ENCODE results near the gene ASIC2.

Gene ASIC2

GRCh38 chr17:33196883-33197282 lies 96.2 kb downstream of the ASIC2 start:
- ChIA-PET CTCF (no interaction called here), POLR2A (no interaction called here)
- TF ChIP-seq FOXA1 (IDR thresholded peaks at IDR 0.05), result no peak
- no peak for TF ChIP-seq SUZ12 (IDR thresholded peaks at IDR 0.05)
- TF ChIP-seq PKNOX1 (IDR thresholded peaks at IDR 0.05), result no peak
- no peak for TF ChIP-seq ZNF384 (IDR thresholded peaks at IDR 0.05)
- TF ChIP-seq CTBP1 (IDR thresholded peaks at IDR 0.05; ENCODE audit: borderline replicate concordance), result no peak
- no peak for TF ChIP-seq NFRKB (IDR thresholded peaks at IDR 0.05)
- no peak for TF ChIP-seq HDGF (IDR thresholded peaks at IDR 0.05; ENCODE audit: borderline replicate concordance)
- TF ChIP-seq BHLHE40 (IDR thresholded peaks at IDR 0.05; ENCODE audit: borderline replicate concordance), result no peak
- TF ChIP-seq FOXM1 (IDR thresholded peaks at IDR 0.05; ENCODE audit: borderline replicate concordance), result no peak
- TF ChIP-seq ARNT (IDR thresholded peaks at IDR 0.05), result no peak
- TF ChIP-seq LEF1 (IDR thresholded peaks at IDR 0.05; ENCODE audit: borderline replicate concordance), result no peak
- no peak for TF ChIP-seq TARDBP (IDR thresholded peaks at IDR 0.05)
- TF ChIP-seq L3MBTL2 (conservative IDR thresholded peaks at IDR 0.05), result no peak
- no peak for TF ChIP-seq ELF4 (IDR thresholded peaks at IDR 0.05)
- TF ChIP-seq FOXK2 (IDR thresholded peaks at IDR 0.05), result no peak
- no peak for DNase-seq (ENCODE audit: extremely low spot score)

GRCh38 chr17:33192951-33193911 lies 99.9 kb downstream of the ASIC2 start:
- DNase-seq (ENCODE audit: extremely low spot score), result no peak
- no peak for TF ChIP-seq CTBP1 (IDR thresholded peaks at IDR 0.05; ENCODE audit: borderline replicate concordance)
- TF ChIP-seq ARNT (IDR thresholded peaks at IDR 0.05), result no peak
- no peak for TF ChIP-seq FOXA1 (IDR thresholded peaks at IDR 0.05)
- TF ChIP-seq ZNF384 (IDR thresholded peaks at IDR 0.05), result no peak
- TF ChIP-seq HDGF (IDR thresholded peaks at IDR 0.05; ENCODE audit: borderline replicate concordance), result no peak
- TF ChIP-seq NFRKB (IDR thresholded peaks at IDR 0.05), result no peak
- TF ChIP-seq SP1 (IDR thresholded peaks at IDR 0.05), result no peak
- no peak for TF ChIP-seq TARDBP (IDR thresholded peaks at IDR 0.05)
- TF ChIP-seq L3MBTL2 (conservative IDR thresholded peaks at IDR 0.05), result no peak
- no peak for TF ChIP-seq FOXM1 (IDR thresholded peaks at IDR 0.05; ENCODE audit: borderline replicate concordance)
- TF ChIP-seq PKNOX1 (IDR thresholded peaks at IDR 0.05), result no peak
- TF ChIP-seq BHLHE40 (IDR thresholded peaks at IDR 0.05; ENCODE audit: borderline replicate concordance), result no peak
- TF ChIP-seq SUZ12 (IDR thresholded peaks at IDR 0.05), result no peak
- no peak for TF ChIP-seq ELF4 (IDR thresholded peaks at IDR 0.05)
- TF ChIP-seq FOXK2 (IDR thresholded peaks at IDR 0.05), result no peak
- no peak for TF ChIP-seq LEF1 (IDR thresholded peaks at IDR 0.05; ENCODE audit: borderline replicate concordance)
- ChIA-PET POLR2A (no interaction called here), CTCF (interaction anchor here (0.5 kb wide), 1 partner anchor 146 kb away, joined by 3 read pairs; no protein-coding TSS in a partner anchor)

GRCh38 chr17:33183487-33184026 lies 109.5 kb downstream of the ASIC2 start:
- POLR2A ChIA-PET, result no interaction called here
- CTCF ChIA-PET, result no interaction called here
- no peak for TF ChIP-seq BHLHE40 (IDR thresholded peaks at IDR 0.05; ENCODE audit: borderline replicate concordance)
- no peak for TF ChIP-seq ELF4 (IDR thresholded peaks at IDR 0.05)
- no peak for TF ChIP-seq SUZ12 (IDR thresholded peaks at IDR 0.05)
- TF ChIP-seq ZNF384 (IDR thresholded peaks at IDR 0.05), result no peak
- no peak for TF ChIP-seq NFRKB (IDR thresholded peaks at IDR 0.05)
- TF ChIP-seq TARDBP (IDR thresholded peaks at IDR 0.05), result no peak
- TF ChIP-seq LEF1 (IDR thresholded peaks at IDR 0.05; ENCODE audit: borderline replicate concordance), result no peak
- no peak for TF ChIP-seq PKNOX1 (IDR thresholded peaks at IDR 0.05)
- no peak for TF ChIP-seq HDGF (IDR thresholded peaks at IDR 0.05; ENCODE audit: borderline replicate concordance)
- no peak for TF ChIP-seq CTBP1 (IDR thresholded peaks at IDR 0.05; ENCODE audit: borderline replicate concordance)
- TF ChIP-seq FOXK2 (IDR thresholded peaks at IDR 0.05), result no peak
- no peak for TF ChIP-seq SP1 (IDR thresholded peaks at IDR 0.05)
- no peak for TF ChIP-seq FOXA1 (IDR thresholded peaks at IDR 0.05)
- TF ChIP-seq FOXM1 (IDR thresholded peaks at IDR 0.05; ENCODE audit: borderline replicate concordance), result no peak
- TF ChIP-seq ARNT (IDR thresholded peaks at IDR 0.05), result no peak
- TF ChIP-seq L3MBTL2 (conservative IDR thresholded peaks at IDR 0.05), result no peak
- DNase-seq (ENCODE audit: extremely low spot score), result no peak

GRCh38 chr17:33179151-33179550 lies 113.9 kb downstream of the ASIC2 start:
- POLR2A ChIA-PET, result no interaction called here
- CTCF ChIA-PET, result no interaction called here
- no peak for DNase-seq (ENCODE audit: extremely low spot score)
- no peak for TF ChIP-seq PKNOX1 (IDR thresholded peaks at IDR 0.05)
- TF ChIP-seq FOXM1 (IDR thresholded peaks at IDR 0.05; ENCODE audit: borderline replicate concordance), result no peak
- no peak for TF ChIP-seq HDGF (IDR thresholded peaks at IDR 0.05; ENCODE audit: borderline replicate concordance)
- no peak for TF ChIP-seq L3MBTL2 (conservative IDR thresholded peaks at IDR 0.05)
- TF ChIP-seq LEF1 (IDR thresholded peaks at IDR 0.05; ENCODE audit: borderline replicate concordance), result no peak
- no peak for TF ChIP-seq NFRKB (IDR thresholded peaks at IDR 0.05)
- no peak for TF ChIP-seq ELF4 (IDR thresholded peaks at IDR 0.05)
- no peak for TF ChIP-seq CTBP1 (IDR thresholded peaks at IDR 0.05; ENCODE audit: borderline replicate concordance)
- TF ChIP-seq FOXK2 (IDR thresholded peaks at IDR 0.05), result no peak
- no peak for TF ChIP-seq ZNF384 (IDR thresholded peaks at IDR 0.05)
- TF ChIP-seq BHLHE40 (IDR thresholded peaks at IDR 0.05; ENCODE audit: borderline replicate concordance), result no peak
- no peak for TF ChIP-seq ARNT (IDR thresholded peaks at IDR 0.05)
- TF ChIP-seq TARDBP (IDR thresholded peaks at IDR 0.05), result no peak
- no peak for TF ChIP-seq SP1 (IDR thresholded peaks at IDR 0.05)
- no peak for TF ChIP-seq SUZ12 (IDR thresholded peaks at IDR 0.05)
- TF ChIP-seq FOXA1 (IDR thresholded peaks at IDR 0.05), result no peak

Data from HEK293T (cell line).